Measurements from ENCODE around the gene EFCAB9. TPM values are rescaled to one million over a fixed set of nuclear protein-coding genes. Genes with fewer than 3 reads are reported as not detected.

The EFCAB9 gene
- total and polyA plus RNA-seq, 2 of the 8 experiments (the other 6 are each of a cell fraction or from before 2014, with no cell fraction given): not detected

GRCh38 chr5:172175263-172175719 lies 18.7 kb upstream of the EFCAB9 start (continued):
- TF ChIP-seq USF2 (IDR thresholded peaks at IDR 0.05; ENCODE audit: low read length) (no peak), CBX5 (IDR thresholded peaks at IDR 0.05; ENCODE audit: low read depth, low read length) (no peak), SIX5 (IDR thresholded peaks at IDR 0.05; ENCODE audit: low read depth, low read length) (no peak), POLR2A (IDR thresholded peaks at IDR 0.05; ENCODE audit: control extremely low read depth in 1 of 2, low read depth in 2 of 2, low read length in 2 of 2) (no peak), BCL11A (IDR thresholded peaks at IDR 0.05; ENCODE audit: low read depth in 2 of 2, low read length in 2 of 2) (no peak), SP1 (IDR thresholded peaks at IDR 0.05; ENCODE audit: low read depth, low read length) (no peak), TAF1 (IDR thresholded peaks at IDR 0.05; ENCODE audit: low read depth, low read length) (no peak), TCF12 (IDR thresholded peaks at IDR 0.05; ENCODE audit: low read depth, low read length) (no peak), CEBPB (IDR thresholded peaks at IDR 0.05; ENCODE audit: low read depth, low read length) (no peak)

Measured in H1 (cell line).